Adipose tissue (tissue), 3 donors: ENCODE measurements around the gene CC2D2A. TPM values are rescaled to one million over a fixed set of nuclear protein-coding genes. Genes with fewer than 3 reads are reported as not detected.

Source experiments
- H3K27ac ChIP-seq: one replicate; pipeline ENCODE4 v1.5.1; 2013; ENCODE audit warnings: low read depth, low read length
- WGBS, 3 donors: extraction: QIAGEN DNeasy Blood & Tissue Kit; methylation state at CpG; one replicate each; pipeline ENCODE4 v1.1.7; 2013; 5-methylcytosine and 5-hydroxymethylcytosine counted together
- polyA plus RNA-seq, 3 donors: library from polyadenylated mRNA; stranded (reverse); fragments of 200-250 nt; gene quantifications; one replicate each; pipeline ENCODE4 v1.2.3, GENCODE V29; 2013
- donor health status: healthy with polysubstance abuse.
- donor health status: Bipolar disorder and iron deficiency.
- donor health status: healthy.

The CC2D2A gene
- polyA plus RNA-seq, 3 donors, result 3.4 to 39.4 (median 5.8) TPM

DNA sequence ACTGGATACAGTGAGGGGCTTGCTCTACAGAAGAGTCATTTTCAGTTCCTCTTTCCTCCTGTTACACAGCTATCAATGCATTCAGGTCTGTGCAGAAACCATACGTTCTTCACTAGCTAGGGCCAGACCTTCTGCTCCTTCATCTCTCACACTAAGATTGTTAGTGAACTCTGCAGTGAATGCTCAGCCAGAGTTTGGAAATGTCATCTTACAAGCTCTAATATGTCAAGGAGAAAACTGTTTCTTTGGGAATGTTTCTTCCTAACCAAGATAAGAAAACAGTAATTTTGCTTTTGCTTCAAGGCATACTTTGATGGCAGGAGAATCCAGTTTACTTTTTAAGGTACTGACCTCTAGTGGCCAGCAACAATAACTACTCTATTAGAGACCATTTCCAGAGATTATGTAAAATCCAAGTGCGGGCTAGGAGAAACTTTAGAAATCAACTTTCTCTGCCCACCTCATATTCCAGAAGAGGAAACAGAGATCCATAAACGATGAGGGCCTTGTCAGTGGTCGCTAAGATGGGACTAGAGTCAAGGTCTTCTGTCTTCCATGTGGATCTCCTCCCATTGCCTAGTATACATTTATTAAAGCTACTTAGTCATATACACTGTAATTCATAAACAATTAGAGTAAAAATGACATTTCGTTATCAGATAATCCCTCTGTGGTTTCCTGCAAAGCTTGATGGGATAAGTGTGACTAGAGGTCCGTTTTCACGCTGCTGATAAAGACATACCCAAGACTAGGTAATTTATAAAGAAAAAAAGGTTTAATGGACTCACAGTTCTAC is 12.1 kb upstream of the CC2D2A start:
- WGBS, 3 donors, result 23 to 25% (median 24%) methylated on average over 7 of the region's 7 CpGs
- no peak overlapping the region for H3K27ac ChIP-seq

DNA sequence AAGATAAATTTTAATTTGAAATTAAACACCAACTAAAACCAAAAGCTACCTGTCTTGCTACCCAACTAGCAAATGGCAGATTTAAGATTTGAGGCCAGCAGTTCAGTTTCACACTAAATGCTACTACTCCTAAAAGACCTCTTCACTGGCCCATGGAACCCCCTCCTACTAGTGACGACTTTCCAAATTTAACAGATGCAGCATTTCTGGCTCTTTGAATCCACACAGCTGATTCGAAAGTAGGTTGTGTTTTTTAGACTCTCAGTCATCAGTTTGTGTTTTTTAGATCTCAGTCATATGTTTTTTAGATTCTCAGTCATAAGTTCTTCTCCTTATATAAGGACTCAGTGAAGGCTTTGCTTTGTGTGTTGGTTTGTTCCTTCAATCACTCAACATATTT is 11.1 kb upstream of the CC2D2A start:
- H3K27ac ChIP-seq, result no peak overlapping the region
- WGBS, 3 donors, result 75 to 86% (median 80%) methylated on average over 2 of the region's 2 CpGs

DNA sequence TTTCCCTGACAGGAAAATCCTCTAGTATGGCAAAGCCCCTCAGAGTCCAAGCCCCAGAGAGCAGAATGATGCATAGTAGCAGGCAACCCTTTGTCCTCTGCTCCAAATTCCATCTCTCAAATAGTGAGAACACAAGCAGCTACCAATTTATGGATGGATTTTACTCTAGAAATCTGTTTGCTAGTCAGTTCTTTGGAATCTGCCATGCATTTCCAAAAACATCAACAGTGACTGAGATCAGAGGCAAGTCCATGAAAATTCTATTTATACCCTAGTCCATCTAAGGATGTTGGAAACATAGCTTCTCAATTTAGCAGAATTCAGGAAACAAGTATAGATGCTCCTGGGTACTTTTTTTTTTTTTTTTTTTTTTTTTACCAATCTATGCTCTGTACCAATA is 10.0 kb upstream of the CC2D2A start:
- H3K27ac ChIP-seq, result no peak overlapping the region

DNA sequence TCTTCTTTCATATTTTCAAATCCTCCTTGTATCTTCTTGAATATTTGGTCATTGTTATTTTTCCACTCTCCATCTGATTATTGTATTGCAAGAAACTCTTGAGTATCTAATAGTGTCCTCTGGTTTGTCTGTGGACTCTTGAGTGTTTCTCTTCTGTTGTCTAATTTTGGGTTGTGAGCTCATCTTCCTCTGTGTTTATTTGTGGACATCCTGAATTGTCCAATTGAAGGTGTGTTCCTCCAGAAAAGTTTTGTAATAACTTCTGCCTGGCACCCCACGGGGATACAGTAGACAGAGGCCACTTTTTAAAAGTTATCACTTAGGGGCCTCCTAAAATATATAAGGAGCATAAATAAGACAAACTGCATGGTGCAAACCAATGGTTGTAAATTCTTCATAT is 3.1 kb upstream of the CC2D2A start:
- WGBS, 3 donors, result 48 to 81% (median 48%) methylated on average over 1 of the region's 1 CpG
- H3K27ac ChIP-seq, result no peak overlapping the region

DNA sequence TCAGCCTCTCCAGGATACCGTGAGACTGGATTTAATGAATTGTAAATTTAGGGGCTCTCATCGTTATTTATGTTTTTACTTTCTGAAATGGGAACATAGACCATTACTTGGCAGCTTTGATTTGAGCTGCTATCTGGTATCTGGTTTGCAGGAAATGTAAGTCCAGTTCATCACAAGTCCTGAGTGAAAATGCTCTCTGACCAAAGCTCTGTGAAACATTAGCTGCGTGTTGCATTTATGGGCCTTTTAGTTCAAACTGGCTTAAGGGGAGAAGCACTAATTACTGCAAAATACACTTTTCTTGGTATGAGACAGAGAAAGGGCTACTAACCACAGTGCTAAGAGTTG is 420 bp downstream of the CC2D2A start:
- H3K27ac ChIP-seq, result no peak overlapping the region
- 1 to 5% (median 2%) methylated on average over 3 of the region's 3 CpGs for WGBS, 3 donors

DNA sequence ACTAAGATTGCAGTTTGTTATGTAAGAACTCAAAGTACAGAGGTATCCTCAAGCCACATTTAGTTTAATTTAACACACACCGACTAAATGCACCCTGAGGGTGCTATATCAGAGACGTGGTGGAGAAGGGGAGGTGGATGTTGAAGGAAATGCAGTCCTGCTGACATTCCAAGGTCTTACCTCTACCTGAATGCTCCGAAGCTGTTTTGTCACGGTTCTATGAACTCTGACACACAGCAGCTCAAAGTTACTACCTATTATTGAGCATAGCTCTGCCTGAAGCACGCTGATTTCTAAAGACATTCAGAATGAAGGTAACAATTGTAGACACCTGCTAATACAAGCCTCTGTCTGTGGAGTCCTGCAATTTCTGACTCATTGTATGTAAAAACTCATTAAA is 6.7 kb downstream of the CC2D2A start:
- WGBS, 3 donors, result 82 to 94% (median 90%) methylated on average over 5 of the region's 5 CpGs

DNA sequence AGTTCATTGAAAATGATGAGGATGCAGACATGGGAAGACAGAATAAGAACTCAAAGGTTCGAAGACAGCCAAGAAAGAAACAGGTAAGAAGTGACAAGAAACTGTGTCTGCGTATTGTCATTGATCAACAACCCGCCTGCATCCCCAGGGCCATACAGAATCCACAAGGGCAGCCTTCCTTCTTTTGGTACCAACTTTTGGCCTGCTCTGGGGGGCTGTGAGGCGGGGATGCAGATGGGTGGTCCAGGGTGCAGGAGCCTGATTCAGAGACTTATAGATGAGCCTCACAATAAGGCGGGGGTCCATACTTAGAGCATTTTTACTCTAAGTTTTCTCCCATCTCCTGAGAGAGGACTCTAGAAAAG is 9.0 kb downstream of the CC2D2A start:
- 60 to 77% (median 61%) methylated on average over 5 of the region's 5 CpGs for WGBS, 3 donors
- no peak overlapping the region for H3K27ac ChIP-seq

More for the DNA sequence above, 6.7 kb downstream of the CC2D2A start:
- no peak overlapping the region for H3K27ac ChIP-seq

DNA sequence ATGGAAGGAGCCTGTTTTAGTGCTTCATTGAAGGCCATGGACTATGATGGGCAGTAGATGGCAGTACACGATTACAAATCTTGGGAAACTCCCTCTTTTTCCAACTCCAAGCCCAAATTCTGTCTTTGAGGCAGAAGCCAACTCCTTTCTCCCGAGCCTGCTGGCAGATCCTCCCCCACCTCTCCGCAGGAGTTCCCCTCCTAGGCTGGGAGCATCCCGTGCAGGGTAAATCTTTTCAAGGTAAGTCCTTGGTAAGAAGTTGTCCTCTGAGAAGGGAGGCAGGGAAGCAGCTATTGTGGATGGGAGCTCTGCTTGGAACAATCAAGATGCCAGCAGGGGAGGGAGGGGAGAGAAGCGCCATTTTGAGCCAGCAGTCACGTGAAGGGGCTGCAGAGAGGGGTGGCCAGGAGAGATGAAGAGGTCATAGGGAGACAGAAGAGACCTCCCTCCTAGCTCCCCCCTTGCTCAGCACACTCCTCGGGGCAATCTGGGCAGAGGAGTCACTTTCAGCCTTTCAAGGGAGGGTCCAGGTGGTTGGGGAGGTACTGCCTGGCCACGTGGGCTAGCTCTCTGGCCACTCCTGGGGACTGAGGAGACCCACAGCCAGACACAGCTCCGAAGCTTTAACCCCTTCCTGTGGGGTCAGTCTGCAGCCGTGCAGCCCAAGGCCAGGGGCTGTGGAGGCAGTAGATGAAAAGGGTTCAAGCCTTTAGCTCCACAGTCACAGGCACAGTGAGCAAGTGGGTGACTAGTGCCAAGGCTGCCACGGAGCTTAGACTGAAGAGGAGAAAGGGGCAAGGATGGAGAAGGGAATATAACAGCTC is 9.6 kb downstream of the CC2D2A start:
- WGBS, 3 donors, result 27 to 52% (median 35%) methylated on average over 11 of the region's 11 CpGs

DNA sequence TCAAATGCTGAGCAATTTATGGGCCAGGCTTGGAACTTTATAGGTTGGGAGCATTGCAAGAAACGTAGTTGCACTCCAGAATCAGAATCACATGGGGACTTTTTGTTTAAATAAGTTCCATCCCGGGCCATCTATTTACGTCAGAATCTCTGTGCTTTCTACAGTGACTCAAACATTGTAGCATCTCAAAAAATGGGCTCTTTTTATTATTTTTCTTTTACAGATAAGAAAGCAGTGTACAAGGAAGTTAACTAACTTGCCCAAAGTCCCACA is 10.2 kb downstream of the CC2D2A start:
- WGBS, 3 donors, result 42 to 64% (median 47%) methylated on average over 3 of the region's 3 CpGs
- no peak overlapping the region for H3K27ac ChIP-seq

More for the DNA sequence above, 9.6 kb downstream of the CC2D2A start:
- no peak overlapping the region for H3K27ac ChIP-seq

DNA sequence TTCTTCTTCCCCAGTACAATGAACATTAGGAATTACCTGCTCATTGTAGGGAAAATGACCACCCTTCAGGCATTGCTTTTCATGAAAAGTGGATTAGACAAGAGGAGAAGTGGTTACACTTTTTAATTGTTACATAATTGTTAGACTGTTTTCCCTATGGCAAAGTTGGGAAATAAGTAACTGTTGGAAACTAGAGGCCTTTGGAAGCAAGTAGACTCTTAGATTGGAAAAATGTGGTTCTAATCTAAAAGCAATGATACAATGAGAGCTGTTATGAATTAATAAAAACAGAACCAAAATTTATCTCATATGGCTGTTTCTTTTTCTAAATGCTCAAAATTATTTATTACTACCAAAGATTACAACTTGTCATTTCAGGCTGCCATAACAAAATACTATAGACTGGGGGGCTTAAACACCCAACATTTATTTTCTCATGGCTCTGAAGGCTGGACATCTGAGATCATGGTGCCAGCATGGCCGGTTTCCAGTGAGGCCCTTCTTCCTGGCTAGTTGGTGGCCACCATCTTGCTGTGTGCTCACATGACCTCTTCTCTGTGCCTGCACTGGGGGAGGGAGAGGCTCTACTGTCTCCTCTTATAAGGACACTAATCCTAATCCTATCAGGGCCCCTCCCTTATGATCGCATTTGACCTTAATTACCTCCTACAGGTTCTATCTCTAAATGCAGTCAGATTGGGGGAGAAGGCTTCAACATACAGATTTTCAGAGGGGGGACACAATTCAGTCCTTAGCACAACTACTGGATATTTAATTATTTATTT is 12.5 kb downstream of the CC2D2A start:
- H3K27ac ChIP-seq, result no peak overlapping the region
- 94 to 97% (median 96%) methylated on average over 2 of the region's 2 CpGs for WGBS, 3 donors

DNA sequence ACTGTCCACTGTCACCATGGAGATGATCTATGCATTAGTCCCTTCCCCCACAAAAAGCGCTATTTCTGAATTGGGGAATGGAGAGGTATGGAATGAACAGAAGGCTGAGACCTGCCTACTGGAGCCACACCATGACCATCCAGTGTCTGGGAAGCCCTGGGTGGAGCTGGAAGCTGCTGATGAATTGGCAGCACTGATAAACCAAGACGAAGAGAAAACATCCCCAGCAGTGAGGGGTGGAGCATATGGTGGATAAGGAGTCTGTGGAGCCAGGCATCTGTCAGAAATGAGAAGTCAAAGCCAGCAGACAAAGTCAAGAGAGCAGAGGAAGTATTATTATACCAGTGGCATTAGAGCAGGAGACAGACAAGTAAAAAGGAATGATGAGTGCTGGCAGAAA is 13.2 kb downstream of the CC2D2A start:
- 61 to 81% (median 73%) methylated on average over 2 of the region's 2 CpGs for WGBS, 3 donors
- no peak overlapping the region for H3K27ac ChIP-seq

DNA sequence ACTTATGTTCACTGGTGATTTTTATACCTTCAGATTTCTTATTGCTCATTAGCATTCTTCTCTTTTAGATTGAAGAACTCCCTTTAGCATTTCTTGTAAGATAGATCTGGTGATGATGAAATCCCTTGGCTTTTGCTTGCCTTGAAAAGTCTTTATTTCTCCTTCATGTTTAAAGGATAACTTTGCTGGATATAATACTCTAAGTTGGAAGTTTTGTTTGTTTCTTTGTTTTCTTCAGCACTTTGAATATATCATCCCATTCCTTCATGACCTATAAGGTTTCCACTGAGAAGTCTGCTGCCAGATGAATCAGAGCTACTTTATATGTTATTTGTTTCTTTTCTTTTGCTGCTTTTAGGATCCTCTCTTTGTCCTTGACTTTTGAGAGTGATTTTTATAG is 18.5 kb downstream of the CC2D2A start:
- no peak overlapping the region for H3K27ac ChIP-seq

DNA sequence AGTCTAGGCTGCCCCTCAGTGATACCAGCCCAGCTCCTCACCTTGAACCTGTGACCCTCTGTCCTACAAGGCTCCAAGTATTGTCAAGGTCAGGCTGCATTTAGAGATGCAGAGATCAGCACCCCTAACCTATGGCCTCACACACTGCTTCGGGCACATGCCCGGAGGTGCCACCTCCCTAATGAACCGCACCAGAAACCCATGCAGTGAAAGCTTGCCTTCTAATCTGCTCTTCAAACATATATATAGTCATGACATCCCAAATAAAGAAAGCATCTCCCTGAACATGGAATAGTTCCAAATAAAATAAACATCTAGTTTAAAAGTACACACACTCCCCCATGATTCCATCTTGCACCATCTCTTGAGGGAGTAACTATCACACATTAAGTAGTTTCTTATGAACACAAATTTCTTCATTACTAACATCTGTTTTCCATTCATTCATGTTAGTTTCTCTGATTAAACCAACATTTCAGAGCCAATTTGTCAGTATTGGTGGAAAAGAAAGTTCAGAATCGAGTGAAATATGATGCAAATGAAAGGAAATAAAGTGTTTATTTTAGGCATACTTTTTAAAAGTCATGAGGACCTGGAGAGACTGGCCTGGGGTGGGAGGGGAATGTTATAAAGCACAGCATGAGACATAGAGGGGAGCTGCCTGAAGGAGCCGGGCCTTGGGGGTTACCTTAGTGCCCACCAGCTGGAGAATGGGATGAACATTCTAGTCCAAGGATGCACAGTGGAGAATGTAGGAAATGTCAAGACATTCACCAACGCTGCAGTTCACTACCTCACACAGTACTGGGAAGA is 19.2 kb downstream of the CC2D2A start:
- 68 to 90% (median 74%) methylated on average over 6 of the region's 6 CpGs for WGBS, 3 donors
- H3K27ac ChIP-seq, result no peak overlapping the region

DNA sequence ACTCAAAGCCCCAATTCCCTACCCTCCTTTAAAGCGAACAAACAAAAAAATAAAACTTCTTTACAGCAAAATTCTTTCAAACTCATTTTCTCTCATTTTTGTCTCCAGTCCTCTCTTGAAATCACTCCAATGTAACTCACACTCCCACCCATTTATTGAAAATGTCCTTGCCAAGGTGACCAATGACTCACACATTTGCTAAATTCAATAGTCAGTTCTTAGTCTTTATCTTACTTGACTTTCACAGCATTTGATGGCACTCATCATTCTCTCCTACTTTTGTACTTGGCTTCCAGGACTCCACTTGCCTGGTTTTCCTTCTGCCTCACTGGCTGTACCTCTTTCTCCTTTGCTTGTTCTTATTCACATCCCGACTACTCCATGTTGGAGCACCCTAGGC is 19.9 kb downstream of the CC2D2A start:
- WGBS, 3 donors, result 75 to 85% (median 81%) methylated on average over 2 of the region's 2 CpGs

DNA sequence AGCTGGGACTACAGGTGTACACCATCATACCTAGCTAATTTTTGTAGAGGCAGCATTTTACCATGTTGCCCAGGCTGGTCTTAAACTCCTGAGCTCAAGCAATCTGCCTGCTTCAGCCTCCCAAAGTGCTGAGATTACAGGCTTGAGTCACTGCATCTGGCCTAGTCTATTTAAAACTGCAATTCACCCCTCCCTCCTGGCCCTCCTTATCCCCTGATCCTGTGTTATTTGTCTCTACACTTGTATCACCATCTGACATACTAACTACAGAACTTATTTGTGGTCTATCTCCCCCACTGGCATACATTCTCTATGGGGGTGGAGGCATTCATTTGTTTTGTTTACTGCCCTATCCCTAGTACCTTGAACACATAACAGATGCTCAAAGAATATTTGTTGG is 23.7 kb downstream of the CC2D2A start:
- no peak overlapping the region for H3K27ac ChIP-seq

More for the DNA sequence above, 19.9 kb downstream of the CC2D2A start:
- H3K27ac ChIP-seq, result no peak overlapping the region

DNA sequence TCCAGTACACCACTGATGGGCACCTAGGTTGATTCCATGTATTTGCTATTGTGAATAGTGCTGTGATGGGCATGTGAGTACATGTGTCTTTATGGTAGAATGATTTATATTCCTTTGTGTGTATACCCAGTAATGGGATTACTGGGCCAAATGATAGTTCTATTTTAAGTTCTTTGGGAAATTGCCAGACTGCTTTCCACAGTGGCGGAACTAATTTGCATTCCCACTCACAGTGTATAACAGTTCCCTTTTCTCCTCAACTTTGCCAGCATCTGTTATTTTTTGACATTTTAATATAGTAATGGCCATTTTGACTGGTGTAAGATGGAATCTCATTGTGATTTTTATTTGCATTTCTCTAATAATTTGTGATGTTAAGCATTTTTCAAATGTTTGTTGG is 25.9 kb downstream of the CC2D2A start:
- no peak overlapping the region for H3K27ac ChIP-seq
- WGBS, 3 donors, result 67 to 87% (median 74%) methylated on average over 1 of the region's 1 CpG

DNA sequence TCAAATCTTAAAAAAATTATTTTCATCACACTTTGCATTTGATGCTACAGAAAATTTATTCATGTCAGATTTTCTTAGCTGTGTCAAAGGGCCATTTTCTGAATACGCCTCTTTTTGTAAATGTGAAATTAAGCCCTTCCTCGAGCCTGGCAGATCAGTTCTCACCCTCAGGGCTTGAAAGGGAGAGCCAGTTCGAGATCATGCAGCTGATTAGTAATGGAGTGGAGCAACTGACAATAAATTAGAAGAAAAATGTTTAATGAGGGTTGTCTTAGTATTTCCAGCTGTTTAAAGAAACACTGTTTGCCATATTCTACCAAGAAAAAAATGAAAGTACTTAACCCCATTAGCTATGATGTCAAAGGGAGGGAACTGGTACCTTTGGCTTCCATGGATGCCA is 28.7 kb downstream of the CC2D2A start:
- no peak overlapping the region for H3K27ac ChIP-seq
- WGBS, 3 donors, result 80 to 84% (median 83%) methylated on average over 3 of the region's 3 CpGs

DNA sequence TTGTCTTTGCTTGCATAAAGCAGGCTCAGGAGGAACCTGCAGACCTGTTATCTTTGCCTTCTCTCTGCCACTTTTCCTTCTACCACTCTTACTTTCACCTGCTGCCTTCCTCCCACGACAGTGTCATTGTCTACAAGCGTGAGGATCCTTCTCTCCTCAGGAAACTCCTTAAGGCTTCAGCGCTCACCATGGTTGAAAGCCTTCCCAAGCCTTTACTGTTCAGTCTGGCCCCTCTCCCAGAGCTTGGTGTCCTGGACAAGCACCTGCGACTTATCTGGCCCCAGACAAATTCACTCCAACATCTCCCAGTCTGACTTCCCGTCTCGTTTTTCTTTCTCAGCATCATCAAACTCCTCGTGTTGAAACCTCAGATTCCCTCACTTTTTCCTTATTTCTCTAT is 31.0 kb downstream of the CC2D2A start:
- H3K27ac ChIP-seq, result no peak overlapping the region
- 82 to 91% (median 91%) methylated on average over 7 of the region's 7 CpGs for WGBS, 3 donors

DNA sequence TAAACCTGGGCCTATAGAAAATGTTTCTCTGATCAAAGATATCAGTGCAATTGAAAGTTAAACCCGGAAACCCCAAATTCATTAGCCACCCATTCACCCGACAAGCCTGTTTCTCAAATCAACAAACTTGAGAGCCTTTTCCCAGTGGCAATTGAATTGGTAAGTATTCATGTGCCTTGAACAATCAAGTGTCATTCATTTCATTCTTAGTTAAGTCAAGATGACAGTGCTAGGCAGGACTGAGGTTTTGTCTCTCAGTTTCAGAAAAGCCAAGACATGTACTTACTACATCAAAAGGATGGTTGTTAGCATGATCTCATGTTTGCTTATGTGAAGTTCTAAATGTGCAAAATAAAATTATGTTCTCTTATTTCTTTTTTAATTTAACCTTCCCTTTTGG is 32.3 kb downstream of the CC2D2A start:
- H3K27ac ChIP-seq, result no peak overlapping the region
- WGBS, 3 donors, result 89 to 94% (median 92%) methylated on average over 2 of the region's 2 CpGs
